SK-N-SH (cell line): ENCODE measurements around the gene PCARE.

ENCODE experiments used
- EP300 ChIP-seq, 2 experiments: IDR thresholded peaks; 2 replicates each; pipeline versions ENCODE4 v1.4.0 to v1.6.1; 2012; ENCODE audit warnings: borderline replicate concordance in 1 of 2, low read depth in 1 of 2, low read length in 1 of 2
- EZH2phosphoT487 ChIP-seq: fragments of 200-600 bp; sonication (generic); IDR thresholded peaks from 2 replicates; pipeline ENCODE4 v1.6.1; 2017; ENCODE audit warnings: low read depth, mixed run types, mild to moderate bottlenecking, antibody characterized with exemption, moderate library complexity, borderline replicate concordance
- GATA2 ChIP-seq: sonication (generic); formaldehyde crosslinking; IDR thresholded peaks from 2 replicates; pipeline ENCODE4 v1.5.0; 2020; ENCODE audit warnings: mild to moderate bottlenecking, missing genetic modification reagents
- POLR2AphosphoS5 ChIP-seq: IDR thresholded peaks from 2 replicates; pipeline ENCODE4 v1.6.1; 2012; ENCODE audit warnings: low read depth, low read length
- TF ChIP-seq, protein P1 (sequence below): IDR thresholded peaks from 2 replicates; pipeline ENCODE4 v1.4.0; 2012; ENCODE audit warnings: low read depth
- TF ChIP-seq, protein P2 (sequence below): fragments of 200-600 bp; sonication (generic); IDR thresholded peaks from 2 replicates; pipeline ENCODE4 v1.6.1; 2017; ENCODE audit warnings: antibody characterized with exemption, mild to moderate bottlenecking, moderate library complexity

DNA sequence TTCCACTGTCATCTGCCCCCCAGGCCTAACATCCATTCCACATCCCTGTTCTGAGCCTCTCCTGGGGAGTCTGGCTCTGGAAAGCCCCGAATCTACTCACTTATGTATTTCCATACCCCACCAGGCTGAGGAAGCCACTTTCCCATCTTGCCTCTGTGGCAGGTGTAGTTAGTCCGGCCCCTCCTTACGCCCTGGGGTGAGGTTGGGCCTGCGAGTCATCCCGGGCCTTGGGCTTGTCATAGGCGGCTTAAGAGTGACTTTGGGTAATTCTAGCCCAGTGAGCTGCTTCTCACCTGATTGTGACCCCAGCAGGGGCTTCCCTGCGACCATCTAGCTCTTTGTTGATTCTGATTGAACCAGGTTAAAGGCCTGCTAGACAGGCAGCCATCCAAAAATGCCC lies 21.1 kb downstream of the PCARE start:
- TF ChIP-seq, protein P1, sequence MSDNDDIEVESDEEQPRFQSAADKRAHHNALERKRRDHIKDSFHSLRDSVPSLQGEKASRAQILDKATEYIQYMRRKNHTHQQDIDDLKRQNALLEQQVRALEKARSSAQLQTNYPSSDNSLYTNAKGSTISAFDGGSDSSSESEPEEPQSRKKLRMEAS = no peak
- no peak for TF ChIP-seq EZH2phosphoT487
- TF ChIP-seq, protein P2, sequence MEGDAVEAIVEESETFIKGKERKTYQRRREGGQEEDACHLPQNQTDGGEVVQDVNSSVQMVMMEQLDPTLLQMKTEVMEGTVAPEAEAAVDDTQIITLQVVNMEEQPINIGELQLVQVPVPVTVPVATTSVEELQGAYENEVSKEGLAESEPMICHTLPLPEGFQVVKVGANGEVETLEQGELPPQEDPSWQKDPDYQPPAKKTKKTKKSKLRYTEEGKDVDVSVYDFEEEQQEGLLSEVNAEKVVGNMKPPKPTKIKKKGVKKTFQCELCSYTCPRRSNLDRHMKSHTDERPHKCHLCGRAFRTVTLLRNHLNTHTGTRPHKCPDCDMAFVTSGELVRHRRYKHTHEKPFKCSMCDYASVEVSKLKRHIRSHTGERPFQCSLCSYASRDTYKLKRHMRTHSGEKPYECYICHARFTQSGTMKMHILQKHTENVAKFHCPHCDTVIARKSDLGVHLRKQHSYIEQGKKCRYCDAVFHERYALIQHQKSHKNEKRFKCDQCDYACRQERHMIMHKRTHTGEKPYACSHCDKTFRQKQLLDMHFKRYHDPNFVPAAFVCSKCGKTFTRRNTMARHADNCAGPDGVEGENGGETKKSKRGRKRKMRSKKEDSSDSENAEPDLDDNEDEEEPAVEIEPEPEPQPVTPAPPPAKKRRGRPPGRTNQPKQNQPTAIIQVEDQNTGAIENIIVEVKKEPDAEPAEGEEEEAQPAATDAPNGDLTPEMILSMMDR = no peak
- TF ChIP-seq EP300 (IDR thresholded peaks at IDR 0.05; ENCODE audit: borderline replicate concordance in 1 of 2, low read depth in 1 of 2, low read length in 1 of 2) = no peak
- TF ChIP-seq POLR2AphosphoS5 = no peak
- no peak for TF ChIP-seq GATA2
